NCI-H1694 (cell line): ENCODE results near the gene PCSK5.
"Not testable (repeated sequence)": the region's sequence is repeated elsewhere in the genome, so short reads cannot be mapped to it uniquely, and the experiment has no call there.

Source experiments
- DNase-seq: peaks from one replicate; lab custom pipeline; 2025; lab: John Stamatoyannopoulos, UW

PCSK5 gene

DNA sequence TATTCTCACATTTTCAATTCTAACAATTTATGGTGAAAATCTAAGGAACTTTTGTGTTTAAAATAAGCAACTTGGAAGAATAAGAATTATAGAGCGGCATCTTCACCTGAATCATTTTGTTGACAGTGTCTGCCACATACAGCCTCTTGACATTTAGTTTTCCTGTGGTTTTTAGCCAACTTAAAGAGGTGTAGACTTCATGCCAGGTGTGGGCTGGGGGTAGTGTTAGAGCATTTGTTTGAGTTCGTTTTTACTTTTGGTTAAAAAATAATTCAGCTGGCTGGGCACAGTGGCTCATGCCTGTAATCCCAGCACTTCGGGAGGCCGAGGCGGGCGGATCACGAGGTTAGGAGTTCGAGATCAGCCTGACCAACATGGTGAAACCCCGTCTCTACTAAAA, 72.8 kb downstream of the PCSK5 start:
- DNase-seq: not testable (repeated sequence)

DNA sequence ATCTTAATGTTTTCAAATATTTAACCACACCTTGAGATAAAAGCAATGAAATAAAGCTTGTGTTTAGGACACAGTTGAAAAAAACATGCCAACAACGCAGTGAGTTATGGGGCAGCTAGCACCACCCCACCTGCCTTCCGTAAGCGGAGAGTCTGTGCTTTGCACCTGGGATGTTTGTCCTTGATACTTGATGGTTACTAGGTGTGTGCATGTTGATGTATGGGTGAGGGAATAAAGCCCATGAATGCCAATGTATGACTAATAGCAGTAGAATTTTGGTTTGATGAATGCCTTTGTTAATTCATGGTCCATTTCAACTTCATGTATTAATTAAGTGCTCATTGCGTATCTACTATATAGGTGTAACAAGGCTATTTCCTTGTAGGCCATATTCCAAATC, 74.0 kb downstream of the PCSK5 start:
- DNase-seq: no peak

DNA sequence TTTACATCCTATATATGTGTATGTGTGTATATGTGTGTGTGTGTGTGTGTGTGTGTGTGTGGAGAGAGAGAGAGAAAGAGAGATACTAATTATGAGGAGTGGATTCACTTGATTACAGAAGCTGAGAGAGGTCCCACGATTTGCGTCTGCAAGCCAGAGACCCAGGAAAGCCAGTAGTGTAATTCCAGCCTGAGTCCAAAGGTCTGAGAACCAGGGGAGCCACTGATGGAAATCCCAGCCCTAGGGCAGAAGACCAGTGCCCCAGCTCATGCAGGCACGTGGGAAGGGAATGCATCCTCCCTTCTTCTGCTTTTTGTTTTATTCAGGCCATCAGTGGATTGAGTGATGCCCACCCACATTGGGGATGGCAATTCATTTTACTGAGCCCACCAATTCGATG, 74.8 kb downstream of the PCSK5 start:
- no peak for DNase-seq

DNA sequence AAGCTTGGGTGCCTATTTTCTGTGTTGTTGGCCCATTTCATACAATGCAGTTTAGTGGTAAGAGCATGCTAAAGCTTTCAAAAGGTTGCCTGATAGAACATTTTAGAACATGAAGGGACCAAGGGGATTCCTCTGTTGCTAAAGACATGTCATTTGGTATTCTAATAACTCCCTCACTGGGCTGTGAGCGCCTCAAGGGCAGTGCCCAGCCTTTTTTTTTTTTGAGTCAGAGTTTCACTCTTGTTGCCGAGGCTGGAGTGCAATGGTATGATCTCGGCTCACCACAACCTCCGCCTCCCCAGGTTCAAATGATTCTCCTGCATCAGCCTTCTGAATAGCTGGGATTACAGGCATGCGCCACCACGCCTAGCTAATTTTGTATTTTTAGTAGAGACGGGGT, 77.1 kb downstream of the PCSK5 start:
- no peak for DNase-seq

DNA sequence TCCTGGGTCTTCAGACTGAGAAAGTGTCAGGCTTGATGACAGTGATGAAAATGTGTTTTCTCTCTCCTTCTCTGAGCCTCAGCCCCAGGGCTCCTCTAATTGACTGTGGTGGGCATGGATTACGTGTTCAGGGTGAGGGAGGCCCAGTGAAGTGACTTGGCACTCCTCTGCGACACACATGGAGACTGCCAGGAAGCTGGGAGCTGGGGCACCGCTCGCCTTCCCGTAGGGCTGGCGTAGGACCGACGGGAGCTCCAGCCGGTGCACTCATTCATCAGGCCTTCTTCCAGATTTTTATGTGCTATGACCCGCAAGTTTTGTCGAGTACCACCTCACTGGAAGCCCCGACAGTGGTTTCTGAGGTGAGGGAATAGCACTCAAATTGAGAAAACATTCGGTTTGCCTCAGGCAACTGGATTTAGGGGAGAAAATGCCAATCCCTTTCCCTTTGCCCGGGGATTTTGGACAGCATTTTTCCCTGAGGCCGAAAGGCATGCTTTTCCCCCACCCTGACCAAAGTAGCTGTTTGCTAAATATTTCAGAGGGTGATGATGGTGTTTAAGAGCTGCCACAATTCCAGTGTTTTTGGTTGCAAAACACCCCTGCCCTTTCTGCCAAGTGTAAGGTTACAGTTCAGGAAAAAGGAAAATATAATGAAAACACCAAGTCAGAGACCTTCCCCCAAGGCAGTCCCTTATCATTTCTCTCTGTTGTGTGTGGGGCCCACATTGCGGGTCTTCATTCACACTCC, 83.7 kb downstream of the PCSK5 start:
- DNase-seq: no peak

DNA sequence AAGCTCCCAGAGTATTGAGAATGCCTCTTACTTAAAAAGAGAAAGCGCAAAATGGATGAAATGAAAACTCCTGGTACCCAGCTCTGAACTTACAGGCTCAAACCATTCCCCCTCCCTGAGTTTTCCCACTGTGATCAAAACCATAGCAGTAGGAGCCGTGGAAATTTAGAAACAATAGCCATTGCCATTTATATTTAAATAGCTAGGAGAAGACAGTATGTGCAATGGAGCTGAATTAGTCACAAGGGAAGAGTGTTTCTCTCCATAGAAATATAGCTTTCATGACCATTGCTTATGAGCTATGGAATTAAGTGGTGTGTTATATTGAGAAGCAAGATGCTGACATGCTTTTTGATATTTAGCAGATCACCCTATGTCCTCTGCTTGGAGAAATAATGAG, 84.6 kb downstream of the PCSK5 start:
- no peak for DNase-seq

DNA sequence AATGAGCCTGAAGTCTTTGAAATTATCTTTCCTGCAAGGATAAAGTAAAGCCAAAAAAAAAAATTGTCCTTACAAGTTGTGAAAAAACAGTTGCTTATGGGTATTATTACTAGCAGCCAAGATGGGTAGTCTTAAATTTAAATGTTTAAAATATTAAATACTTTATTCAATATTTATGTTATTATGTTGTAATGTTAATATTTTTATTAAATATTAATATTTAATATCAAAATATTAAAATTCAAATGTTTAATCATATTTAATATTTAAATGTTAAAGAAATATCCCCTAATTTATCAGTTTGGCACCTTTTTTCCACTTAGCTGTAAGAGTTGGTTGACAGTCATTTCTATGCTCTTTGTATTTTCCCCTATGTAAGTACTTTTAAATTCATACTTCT, 86.1 kb downstream of the PCSK5 start:
- DNase-seq: no peak

DNA sequence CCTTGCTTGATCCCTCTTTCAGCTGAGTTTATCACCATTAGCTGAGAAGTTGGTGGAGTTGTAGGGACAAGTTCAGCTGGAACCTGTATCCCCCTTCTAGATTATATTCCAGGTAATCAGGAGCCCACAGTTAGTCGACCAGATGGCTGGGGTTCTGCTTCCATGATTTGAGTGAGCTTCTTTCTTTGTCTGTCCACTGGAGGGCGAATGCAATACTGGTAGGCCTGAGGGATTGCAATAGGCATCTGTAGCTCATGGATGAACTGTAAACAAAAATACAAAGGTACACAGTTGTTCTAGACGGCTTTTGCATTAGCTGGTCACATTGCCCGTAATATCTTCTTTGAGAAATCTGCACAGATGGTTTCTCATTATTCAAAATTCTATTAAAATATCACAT, 88.9 kb downstream of the PCSK5 start:
- no peak for DNase-seq

DNA sequence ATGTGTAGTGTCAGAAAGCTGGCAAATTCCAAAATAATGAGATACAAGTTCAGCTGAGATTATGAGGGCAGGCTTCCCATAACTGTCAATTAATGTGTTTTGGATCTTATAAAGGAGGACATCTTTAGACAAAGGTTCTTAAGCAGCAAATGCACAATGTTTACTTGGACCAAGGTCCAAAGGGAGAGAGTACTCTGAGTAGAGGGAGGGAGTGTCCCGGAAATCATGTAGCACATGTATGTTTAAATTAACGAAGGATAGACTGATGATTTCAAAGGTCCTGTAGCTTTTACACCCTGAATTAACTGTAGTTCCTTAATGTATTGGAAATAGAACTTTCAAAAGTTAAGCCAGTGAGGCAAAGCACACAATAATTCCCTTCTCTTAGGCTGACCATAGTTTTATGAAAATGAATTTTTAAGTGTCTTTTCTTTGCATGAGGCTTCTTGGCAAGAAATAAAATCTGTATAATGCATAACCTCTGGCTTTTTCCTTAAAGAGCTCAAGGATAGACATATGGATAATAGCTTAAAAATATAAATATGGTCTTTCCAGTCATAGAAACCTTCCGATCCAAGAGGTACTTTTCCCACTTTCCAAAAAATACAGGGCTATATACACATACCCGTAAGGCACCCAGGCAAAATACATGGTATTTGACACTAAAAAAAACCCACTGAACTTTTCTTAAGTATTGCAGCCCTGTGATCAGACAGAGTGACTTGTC, 93.0 kb downstream of the PCSK5 start:
- no peak for DNase-seq

DNA sequence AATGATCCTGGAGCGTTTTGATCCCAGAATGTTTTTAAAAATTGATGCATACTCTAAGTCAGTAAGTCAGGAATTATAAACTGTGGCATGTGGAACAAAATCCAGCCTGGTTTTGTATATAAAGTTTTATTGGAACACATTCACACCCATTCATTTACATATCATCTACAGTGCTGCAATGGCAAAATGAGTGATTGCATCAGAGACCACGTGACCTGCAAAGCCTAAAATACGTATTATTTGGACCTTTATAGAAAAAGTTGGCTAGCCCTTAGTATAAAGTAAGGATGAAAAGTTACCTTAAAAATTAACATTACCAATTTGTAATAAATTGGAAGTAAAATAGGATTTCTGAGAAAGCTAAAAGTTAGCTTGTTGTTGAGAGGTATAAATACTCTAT, 95.0 kb downstream of the PCSK5 start:
- DNase-seq: no peak

DNA sequence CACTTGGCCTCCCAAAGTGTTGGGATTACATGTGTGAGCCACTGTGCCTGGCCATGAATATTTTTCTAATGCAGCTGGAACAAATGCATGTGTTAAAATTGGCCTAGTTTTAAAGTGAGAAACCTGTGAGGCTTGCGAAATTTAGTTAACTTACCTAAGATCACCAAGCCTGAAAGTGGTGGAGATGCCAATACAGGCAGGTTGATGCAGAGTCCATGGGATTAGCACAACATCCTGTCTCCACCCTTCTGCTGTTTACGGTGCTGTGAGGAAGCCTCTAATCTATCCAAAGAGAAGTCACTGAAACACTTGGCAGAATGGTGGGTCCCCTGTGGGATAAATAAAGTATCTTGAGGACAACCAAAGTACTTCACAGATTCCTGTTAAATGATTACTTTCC, 98.2 kb downstream of the PCSK5 start:
- no peak for DNase-seq

DNA sequence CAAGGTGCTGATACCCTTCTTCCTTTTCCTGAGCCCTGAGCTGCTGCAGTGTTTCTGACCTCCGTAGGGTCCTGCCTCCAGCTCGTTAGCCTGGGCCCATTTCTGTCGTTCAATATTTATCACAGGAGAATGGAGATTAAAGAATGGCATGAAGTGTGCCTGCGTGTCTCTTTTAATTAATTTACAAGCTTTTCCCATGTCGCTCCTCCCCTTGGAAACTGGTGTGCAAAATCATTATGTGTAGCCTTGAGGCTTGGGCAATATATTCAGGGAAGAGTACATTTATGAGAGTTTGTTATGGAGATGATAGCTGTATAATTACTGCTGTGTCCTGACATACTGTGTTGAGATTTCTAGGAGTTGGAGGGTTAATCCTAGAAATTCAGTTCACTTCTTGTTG, 99.7 kb downstream of the PCSK5 start:
- no peak for DNase-seq

DNA sequence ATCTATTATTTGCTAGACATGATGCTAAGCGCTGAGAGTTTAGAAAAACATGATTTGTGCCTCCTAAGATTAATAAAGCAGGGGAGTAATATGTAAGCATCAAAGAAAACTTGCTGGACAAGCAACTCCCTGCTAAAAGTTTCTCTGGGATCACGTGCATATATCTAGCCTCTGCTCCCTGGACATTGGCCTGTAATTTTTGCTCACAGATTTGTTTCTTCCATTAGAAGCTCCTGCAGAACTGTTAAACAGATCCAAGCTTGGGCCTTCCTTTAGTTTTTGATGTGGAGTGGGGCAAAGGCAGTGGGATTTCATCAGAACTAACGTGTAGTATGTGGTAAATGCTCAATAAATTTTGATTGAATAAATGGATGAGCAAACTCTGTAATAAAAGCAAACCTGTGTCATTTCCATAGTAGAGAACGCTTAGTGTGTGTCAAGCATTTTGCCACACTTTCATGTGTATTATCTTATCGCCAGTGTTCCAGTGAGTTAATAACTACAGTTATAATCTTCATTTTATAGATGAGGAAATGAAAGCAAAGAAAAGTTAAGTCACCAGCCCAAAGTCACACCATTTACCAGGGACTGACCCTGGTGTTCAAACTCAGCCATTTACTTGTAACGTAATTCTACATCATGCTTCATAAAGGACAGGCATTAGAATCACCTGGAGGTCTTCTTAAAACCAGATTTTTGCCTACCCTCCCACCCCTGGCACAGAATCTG, 100.3 kb downstream of the PCSK5 start:
- no peak for DNase-seq

DNA sequence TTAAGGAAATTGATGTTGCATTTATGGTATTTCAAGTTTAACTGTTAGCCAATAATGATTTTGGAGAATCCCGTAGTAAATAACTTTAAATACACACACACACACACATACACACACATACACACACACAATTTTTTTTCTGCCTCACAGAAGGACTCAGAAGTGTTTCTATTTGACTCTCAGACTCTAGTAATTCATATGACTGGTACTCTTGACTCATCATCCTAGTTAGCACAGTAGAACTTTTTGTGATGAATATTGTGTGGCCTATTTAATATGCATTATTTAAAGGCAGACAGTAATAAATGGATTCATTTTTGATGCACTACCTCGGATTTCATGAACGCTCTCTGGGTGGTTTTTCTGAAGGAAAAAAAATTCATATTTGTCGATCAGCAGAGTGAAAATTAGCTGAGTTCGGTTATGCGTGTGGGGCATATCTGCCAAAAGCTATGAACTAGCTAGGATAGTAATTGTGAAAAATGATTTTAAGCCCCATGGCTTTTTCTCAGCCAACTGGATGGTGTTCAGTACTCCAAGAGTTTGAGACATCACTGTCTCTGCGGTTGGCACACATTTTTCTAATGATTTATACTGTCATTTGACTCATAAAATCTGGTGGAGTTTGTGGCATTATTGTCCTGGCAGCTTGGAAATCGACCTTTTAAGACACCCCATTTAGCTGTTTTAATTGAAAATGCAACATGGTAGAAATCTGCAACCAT, 102.2 kb downstream of the PCSK5 start:
- DNase-seq: no peak

DNA sequence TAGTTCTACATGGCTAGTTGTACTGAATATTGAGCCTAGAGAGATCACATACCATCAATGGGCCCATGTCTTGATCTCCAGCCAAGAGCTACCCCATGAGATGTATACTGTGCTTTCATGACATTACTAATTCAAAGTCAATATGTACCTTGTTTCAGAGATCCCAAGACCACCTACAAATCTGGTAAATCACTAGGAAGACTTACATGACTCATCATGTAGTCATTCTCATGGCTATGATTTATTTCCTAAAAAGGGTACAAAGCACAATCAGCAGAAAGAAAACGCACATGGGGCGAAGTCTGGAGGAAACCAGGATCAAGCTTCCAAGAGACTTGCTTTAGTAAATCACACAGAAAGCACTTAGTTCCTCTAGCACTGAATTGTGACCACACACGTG, 103.0 kb downstream of the PCSK5 start:
- no peak for DNase-seq

DNA sequence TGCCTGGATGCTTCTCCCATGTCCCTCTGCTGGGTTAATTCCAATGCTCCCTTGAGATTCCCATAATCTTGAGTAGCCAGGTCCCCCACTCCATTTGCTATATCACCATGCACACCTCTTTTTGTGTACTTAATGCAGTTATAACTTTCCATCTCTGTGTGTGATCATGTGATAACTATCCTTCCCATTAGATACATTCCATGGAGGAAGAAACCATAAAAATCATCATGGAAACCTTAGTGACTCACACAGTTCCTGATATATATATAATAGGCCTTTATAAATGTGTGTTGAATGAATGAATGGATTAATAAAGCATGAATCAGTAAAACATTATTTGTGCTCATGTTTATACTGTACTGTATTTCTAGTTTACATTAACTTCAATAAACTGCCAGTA, 104.6 kb downstream of the PCSK5 start:
- DNase-seq: no peak

DNA sequence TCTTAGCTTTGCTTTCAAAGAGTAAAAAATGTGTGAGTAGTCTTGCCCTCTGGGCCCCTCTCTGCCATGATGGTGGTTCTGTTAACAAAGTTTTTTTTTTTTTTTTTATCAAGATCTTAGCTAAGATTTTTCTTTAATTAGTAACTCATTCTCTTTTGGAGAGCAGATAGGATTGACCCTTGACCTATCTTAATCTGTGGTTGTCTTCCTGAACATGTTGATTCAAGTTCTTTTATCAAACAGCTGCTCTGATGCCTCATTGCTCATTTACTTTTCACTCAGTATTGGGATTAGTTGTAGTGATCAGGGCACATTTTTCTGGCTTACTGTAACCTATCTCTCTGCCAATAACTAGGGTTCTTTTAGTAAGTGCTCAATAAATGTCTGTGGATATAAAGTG, 106.3 kb downstream of the PCSK5 start:
- DNase-seq: no peak

DNA sequence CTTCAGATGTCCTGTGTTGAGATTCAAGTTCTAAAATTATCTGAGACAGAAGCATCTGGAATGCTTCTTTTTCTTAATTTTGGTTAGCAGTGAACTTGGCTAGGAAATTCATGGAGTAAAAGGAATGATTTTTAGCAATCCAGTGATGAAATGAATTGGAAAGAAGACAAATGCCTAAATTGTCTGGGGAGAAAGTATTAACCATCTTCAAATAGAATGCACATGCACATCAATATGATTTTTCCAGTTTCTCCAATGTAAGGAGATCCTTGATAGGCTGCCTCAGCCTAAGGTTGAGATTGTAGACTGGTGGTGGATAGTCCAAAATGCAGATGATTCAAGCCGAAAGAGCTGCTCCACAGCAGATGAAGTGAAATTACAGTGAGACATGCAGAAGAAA, 106.7 kb downstream of the PCSK5 start:
- no peak for DNase-seq

DNA sequence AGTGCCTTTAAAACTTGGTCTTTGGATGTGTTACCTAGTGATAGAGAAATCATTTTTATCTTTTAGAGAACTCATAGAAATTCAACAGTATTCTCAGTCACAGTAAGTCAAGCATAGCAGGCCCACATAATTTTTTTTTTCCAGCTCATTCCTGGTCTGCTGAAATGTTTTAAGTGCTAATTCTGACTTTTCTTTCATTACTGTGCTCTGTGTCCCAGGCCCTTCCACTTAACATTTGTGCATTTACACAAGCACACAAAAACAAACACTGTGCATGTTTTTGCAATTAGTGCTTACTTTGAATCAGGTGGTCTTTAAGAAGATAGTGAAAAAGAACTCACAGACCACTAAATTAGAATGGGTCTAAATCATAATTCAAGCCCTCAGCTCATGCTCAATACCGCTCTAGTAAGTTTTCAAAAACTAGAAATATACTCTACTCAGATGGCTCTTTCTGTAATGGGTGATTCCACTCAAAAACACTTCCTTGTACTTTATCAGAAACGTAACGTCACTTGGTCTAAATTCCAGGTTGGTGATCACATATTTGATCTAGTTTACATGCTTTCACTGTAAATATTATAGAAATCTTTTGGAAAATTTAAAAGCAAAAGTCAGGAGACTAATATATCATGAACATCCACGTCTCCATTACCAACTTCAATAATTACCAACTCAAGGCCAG, 107.8 kb downstream of the PCSK5 start:
- no peak for DNase-seq

DNA sequence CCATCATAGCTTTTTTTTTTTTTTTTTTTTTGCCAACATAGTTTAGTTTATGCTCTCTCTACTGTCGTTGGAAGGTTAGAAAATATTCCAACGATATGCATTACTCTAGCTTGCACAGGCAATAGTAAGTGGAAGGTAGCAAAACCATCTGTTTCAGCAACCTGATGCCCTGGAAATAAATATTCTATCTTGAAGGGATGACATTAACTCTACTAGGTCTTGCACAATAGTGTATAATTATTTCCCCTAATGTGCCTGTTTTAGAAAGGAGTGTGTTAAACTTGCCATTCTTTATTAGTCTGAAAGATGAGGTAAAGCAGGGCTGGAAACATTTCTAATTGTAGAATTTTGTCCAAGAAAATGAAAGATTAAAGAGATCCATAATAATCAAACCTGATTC, 111.0 kb downstream of the PCSK5 start:
- no peak for DNase-seq

DNA sequence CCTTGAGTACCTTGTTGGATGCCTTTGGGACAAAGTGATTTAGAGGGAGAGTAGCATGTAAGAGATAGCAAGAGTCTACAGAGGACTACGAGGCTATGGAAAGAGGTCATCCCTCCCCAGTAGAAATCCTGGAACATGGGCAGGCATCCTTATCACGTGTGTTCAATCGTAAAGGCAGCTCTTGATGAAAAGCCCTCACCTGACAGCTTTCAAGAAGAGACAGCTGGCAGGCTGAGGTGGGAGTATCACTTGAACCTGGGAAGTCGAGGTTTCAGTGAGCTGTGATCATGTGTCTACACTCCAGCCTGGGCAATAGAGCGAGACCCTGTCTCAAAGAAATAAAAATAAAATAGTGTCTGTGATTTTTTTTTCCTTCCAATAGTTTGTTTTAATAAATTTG, 112.6 kb downstream of the PCSK5 start:
- no peak for DNase-seq

DNA sequence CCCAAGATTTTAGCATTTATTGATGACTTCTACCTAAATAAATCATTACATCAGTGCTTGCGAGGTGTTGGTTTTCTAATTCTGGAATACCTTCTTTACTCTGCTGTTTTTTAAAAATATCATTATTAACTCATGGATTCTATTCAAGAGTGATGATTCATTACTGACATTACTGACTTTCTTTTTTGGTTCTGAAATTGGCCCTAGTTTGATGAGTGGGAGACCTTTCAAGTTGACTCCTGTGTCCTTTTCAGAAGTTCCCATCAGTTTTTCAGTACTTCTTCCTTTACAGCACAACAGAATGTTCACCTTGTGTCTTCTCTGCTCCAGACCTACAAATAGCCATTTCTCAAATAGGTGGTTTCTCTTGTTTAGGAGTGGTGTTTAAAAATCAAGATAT, 114.1 kb downstream of the PCSK5 start:
- no peak for DNase-seq
